Endodermal cell (in vitro differentiated cells): ENCODE results near the gene MKX. TPM values are rescaled to one million over a fixed set of nuclear protein-coding genes. Genes with fewer than 3 reads are reported as not detected.

Experiments
- DNase-seq: peaks from one replicate; pipeline ENCODE4 v3.0.0-alpha.2; 2017
- H3K27ac ChIP-seq: 2 replicates; pipeline ENCODE4 v1.5.1; 2013; ENCODE audit warnings: mild to moderate bottlenecking, low read depth, low read length, moderate library complexity
- H3K27me3 ChIP-seq: 2 replicates; pipeline ENCODE4 v1.6.1; 2013; ENCODE audit warnings: mild to moderate bottlenecking, low read length, moderate library complexity; ENCODE audit not compliant: insufficient read depth, control insufficient read depth, poor library complexity, severe bottlenecking
- H3K36me3 ChIP-seq: 2 replicates; pipeline ENCODE4 v1.7.0; 2013; ENCODE audit warnings: mild to moderate bottlenecking, low read length, moderate library complexity; ENCODE audit not compliant: control insufficient read depth, insufficient read depth
- H3K4me1 ChIP-seq: one replicate; pipeline ENCODE4 v1.7.0; 2013; ENCODE audit warnings: low read length; ENCODE audit not compliant: control insufficient read depth, insufficient read depth
- H3K4me3 ChIP-seq: 2 replicates; pipeline ENCODE4 v1.5.1; 2013; ENCODE audit warnings: mild to moderate bottlenecking, low read length, moderate library complexity
- H3K9ac ChIP-seq: 2 replicates; pipeline ENCODE4 v1.6.1; 2013; ENCODE audit warnings: mild to moderate bottlenecking, low read length, moderate library complexity; ENCODE audit not compliant: poor library complexity, severe bottlenecking; ENCODE audit errors: extremely low read depth
- H3K9me3 ChIP-seq: 2 replicates; pipeline ENCODE4 v1.6.1; 2013; ENCODE audit warnings: mild to moderate bottlenecking, low read length, moderate library complexity; ENCODE audit not compliant: control insufficient read depth
- H3K27ac Mint-ChIP-seq: 2 replicates; pipeline ENCODE4 v1.8.0; 2020; ENCODE audit warnings: mixed read lengths
- H3K27me3 Mint-ChIP-seq: 2 replicates; pipeline ENCODE4 v1.8.0; 2021; ENCODE audit warnings: mild to moderate bottlenecking, mixed read lengths; ENCODE audit not compliant: insufficient read depth
- H3K36me3 Mint-ChIP-seq: 2 replicates; pipeline ENCODE4 v1.8.0; 2020; ENCODE audit warnings: low read depth, mixed read lengths
- H3K4me1 Mint-ChIP-seq: 2 replicates; pipeline ENCODE4 v1.8.0; 2020; ENCODE audit warnings: mixed read lengths
- H3K4me3 Mint-ChIP-seq: 2 replicates; pipeline ENCODE4 v1.8.0; 2020; ENCODE audit warnings: mild to moderate bottlenecking, moderate library complexity, mixed read lengths
- H3K9me3 Mint-ChIP-seq: 2 replicates; pipeline ENCODE4 v1.8.0; 2020; ENCODE audit warnings: mild to moderate bottlenecking, mixed read lengths
- CTCF ChIP-seq: fragments of 200-600 bp; sonication (generic); conservative IDR thresholded peaks from 2 replicates; pipeline ENCODE4 v1.5.0; 2021; ENCODE audit warnings: antibody characterized with exemption, mild to moderate bottlenecking
- WGBS, 2 experiments: methylation state at CpG; one replicate each; pipeline versions ENCODE4 v1.1.5 to v1.1.7; 2013; ENCODE audit warnings: missing lambda C conversion rate in 2 of 2, mixed read lengths in 1 of 2; ENCODE audit not compliant: insufficient coverage in 1 of 2, insufficient read length in 1 of 2; 5-methylcytosine and 5-hydroxymethylcytosine counted together
- total RNA-seq, 2 donors: library from RNA; stranded (reverse); fragmentation: NEBNext Ultra II Directional in 1 of 2; extraction: Animal tissue kit (Norgen Biotek cat#: 25700) in 1 of 2; gene quantifications; 2 replicates in 1 of 2; 3 replicates in 1 of 2; pipeline ENCODE4 v1.2.1, GENCODE V29; 2021

MKX gene
- total RNA-seq, 2 donors from 2014 or later = 0.29 to 0.55 TPM

GRCh38 chr10:27701938-27702537 is 43.6 kb downstream of the MKX start:
- Mint-ChIP-seq H3K27ac (no peak overlapping the region), H3K9me3 (no peaks in the 10 kb centered on the region), H3K27me3 (no peaks in the 10 kb centered on the region), H3K36me3 (no peaks in the 10 kb centered on the region), H3K4me3 (no peak overlapping the region), H3K4me1 (peaks cover 6% of the 10 kb centered on the region)
- WGBS, 2 experiments = 27 to 79% methylated on average over 2 of the region's 3 CpGs
- peak; percentile 59 for DNase-seq
- H3K9ac ChIP-seq = no peak overlapping the region
- no peaks in the 10 kb centered on the region for H3K4me1 ChIP-seq
- H3K27ac ChIP-seq = peak overlapping the region; percentile 86
- no peak for TF ChIP-seq CTCF
- no peaks in the 10 kb centered on the region for H3K27me3 ChIP-seq
- no peak overlapping the region for H3K4me3 ChIP-seq
- no peaks in the 10 kb centered on the region for H3K9me3 ChIP-seq
- H3K36me3 ChIP-seq = no peaks in the 10 kb centered on the region

GRCh38 chr10:27699776-27700175 is 45.8 kb downstream of the MKX start:
- Histone ChIP-seq H3K9ac (no peak overlapping the region), H3K9me3 (no peaks in the 10 kb centered on the region), H3K4me1 (no peaks in the 10 kb centered on the region), H3K27ac (no peak overlapping the region), H3K27me3 (no peaks in the 10 kb centered on the region), H3K36me3 (no peaks in the 10 kb centered on the region), H3K4me3 (no peak overlapping the region)
- no peak overlapping the region for H3K27ac Mint-ChIP-seq
- peaks cover 6% of the 10 kb centered on the region for H3K4me1 Mint-ChIP-seq
- H3K36me3 Mint-ChIP-seq = no peaks in the 10 kb centered on the region
- TF ChIP-seq CTCF = no peak
- no peaks in the 10 kb centered on the region for H3K27me3 Mint-ChIP-seq
- H3K4me3 Mint-ChIP-seq = no peak overlapping the region
- no peak for DNase-seq
- WGBS, 2 experiments = 47 to 86% methylated on average over 1 to 2 of the region's 2 CpGs
- H3K9me3 Mint-ChIP-seq = no peaks in the 10 kb centered on the region

- 91% methylated on average over 2 of the region's 2 CpGs; no CpG with 5 or more reads in 1 of the 2 experiments for WGBS, 2 experiments
- Mint-ChIP-seq H3K27ac (no peak overlapping the region), H3K4me1 (peaks cover 6% of the 10 kb centered on the region), H3K4me3 (no peak overlapping the region), H3K27me3 (no peaks in the 10 kb centered on the region), H3K9me3 (no peaks in the 10 kb centered on the region), H3K36me3 (no peaks in the 10 kb centered on the region)
- Histone ChIP-seq H3K4me1 (no peaks in the 10 kb centered on the region), H3K4me3 (no peak overlapping the region), H3K36me3 (no peaks in the 10 kb centered on the region), H3K9me3 (no peaks in the 10 kb centered on the region), H3K27me3 (no peaks in the 10 kb centered on the region), H3K27ac (no peak overlapping the region), H3K9ac (no peak overlapping the region)
- no peak for TF ChIP-seq CTCF
- no peak for DNase-seq
Measured at GRCh38 chr10:27698961-27699360, 46.7 kb downstream of the MKX start.
